ENCODE results near the gene MTMR12. TPM values are rescaled to one million over a fixed set of nuclear protein-coding genes. Genes with fewer than 3 reads are reported as not detected.

MTMR12 gene
- total and polyA plus RNA-seq, 2 of the 4 experiments (the other 2 are of a cell fraction), result 11.1 to 21.3 TPM

DNA sequence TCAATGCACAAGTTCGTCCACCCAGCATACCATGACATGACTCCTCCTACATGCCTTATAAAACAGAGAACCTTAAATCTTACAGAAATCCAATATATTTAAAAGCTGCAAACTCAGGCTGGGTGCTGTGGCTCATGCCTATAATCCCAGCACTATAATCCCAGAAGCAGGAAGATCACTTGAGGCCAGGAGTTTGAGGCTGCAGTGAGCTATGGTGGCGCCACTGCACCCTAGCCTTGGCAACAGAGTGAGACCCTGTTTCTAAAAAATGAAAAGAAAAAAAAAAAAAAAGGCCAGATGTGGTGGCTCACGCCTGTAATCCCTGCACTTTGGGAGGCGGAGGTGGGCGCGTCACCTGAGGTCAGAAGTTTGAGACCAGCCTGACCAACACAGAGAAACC, 68.7 kb downstream of the MTMR12 start:
- Histone ChIP-seq H2BK120ac (ENCODE audit: low read depth, low read length) (no peak overlapping the region), H3K4me1 (ENCODE audit: control insufficient read depth, insufficient read depth, low read length) (no peaks in the 10 kb centered on the region), H4K8ac (ENCODE audit: low read depth in 2 of 2, low read length in 2 of 2) (no peak overlapping the region), H4K5ac (ENCODE audit: low read depth, low read length) (no peak overlapping the region), H2BK5ac (ENCODE audit: low read depth, low read length, poor library complexity, severe bottlenecking) (no peak overlapping the region), H2BK20ac (ENCODE audit: low read depth, low read length) (no peak overlapping the region), H3K79me1 (ENCODE audit: low read depth in 1 of 2, low read length in 2 of 2) (no peaks in the 10 kb centered on the region), H3K27ac (ENCODE audit: insufficient read depth, low read length) (no peak overlapping the region), H2BK15ac (ENCODE audit: low read depth, low read length) (no peak overlapping the region), H3K27me3 (ENCODE audit: control insufficient read depth, insufficient read depth, low read length) (no peaks in the 10 kb centered on the region), H4K91ac (ENCODE audit: insufficient read depth, low read depth, low read length) (no peak overlapping the region), H2AK5ac (ENCODE audit: low read depth, low read length) (no peak overlapping the region), H3K23ac (ENCODE audit: low read depth, low read length) (no peak overlapping the region), H3K56ac (ENCODE audit: extremely low read depth, insufficient read depth, low read length) (no peak overlapping the region), H3K4me2 (ENCODE audit: low read depth, low read length) (no peak overlapping the region), H3K36me3 (ENCODE audit: control insufficient read depth, insufficient read depth, low read length) (peaks cover 33% of the 10 kb centered on the region), H3K9me1 (ENCODE audit: insufficient read depth, low read length) (no peaks in the 10 kb centered on the region; the same call in 1 of the 2 replicates), H3K4ac (ENCODE audit: low read depth, low read length) (no peak overlapping the region), H3K18ac (ENCODE audit: low read depth, low read length) (no peak overlapping the region), H3K9me3 (ENCODE audit: control insufficient read depth, insufficient read depth, low read length) (no peaks in the 10 kb centered on the region), H3K4me3 (ENCODE audit: insufficient read depth, low read depth, low read length) (no peak overlapping the region), H3K14ac (replicated peaks; ENCODE audit: low read depth, low read length) (no peak overlapping the region), H2AK9ac (replicated peaks; ENCODE audit: low read depth, low read length, poor library complexity) (no peak overlapping the region), H2AFZ (replicated peaks; ENCODE audit: low read length, poor library complexity) (no peak overlapping the region), H3K9ac (ENCODE audit: low read depth, low read length) (no peak overlapping the region), H4K20me1 (ENCODE audit: insufficient read depth, low read length) (no peaks in the 10 kb centered on the region)
- ChIA-PET POLR2A (ENCODE audit: unreplicated experiment) (no interaction called here), CTCF (interaction anchor here (1.7 kb wide), 1 partner anchor 12 kb away, joined by 5 read pairs; no protein-coding TSS in a partner anchor)
- in situ Hi-C loops (cut with MboI; ENCODE audit: low sequenced_read_pairs), result loop anchor here (10.0 kb wide), 1 partner anchor 371 kb away; no protein-coding TSS in a partner anchor
- no peak for DNase-seq
- WGBS, 2 experiments (ENCODE audit: extremely low coverage in 2 of 2, insufficient read length in 1 of 2), result 83% methylated on average over 1 of the region's 6 CpGs; no CpG with 5 or more reads in 1 of the 2 experiments
- intact Hi-C loops (cut with micrococcal nuclease), result no loop called here
- BruUV-seq (replicated peaks), result no TSS peak
- dilution Hi-C loops (cut with HindIII; ENCODE audit: low sequenced_read_pairs, unreplicated experiment), result no loop called here
- TF ChIP-seq CEBPB (IDR thresholded peaks at IDR 0.05; ENCODE audit: low read depth, low read length) (no peak), MXI1 (IDR thresholded peaks at IDR 0.05; ENCODE audit: borderline replicate concordance, low read depth, low read length) (no peak), POLR2A (IDR thresholded peaks at IDR 0.05; ENCODE audit: low read depth, low read length) (no peak), RAD21 (IDR thresholded peaks at IDR 0.05; ENCODE audit: low read length) (no peak), RCOR1 (IDR thresholded peaks at IDR 0.05; ENCODE audit: insufficient replicate concordance, low read length) (no peak), SMC3 (IDR thresholded peaks at IDR 0.05; ENCODE audit: low read depth, low read length) (no peak), CHD1 (IDR thresholded peaks at IDR 0.05; ENCODE audit: low read depth, low read length) (no peak)
- TF ChIP-seq, protein P1, sequence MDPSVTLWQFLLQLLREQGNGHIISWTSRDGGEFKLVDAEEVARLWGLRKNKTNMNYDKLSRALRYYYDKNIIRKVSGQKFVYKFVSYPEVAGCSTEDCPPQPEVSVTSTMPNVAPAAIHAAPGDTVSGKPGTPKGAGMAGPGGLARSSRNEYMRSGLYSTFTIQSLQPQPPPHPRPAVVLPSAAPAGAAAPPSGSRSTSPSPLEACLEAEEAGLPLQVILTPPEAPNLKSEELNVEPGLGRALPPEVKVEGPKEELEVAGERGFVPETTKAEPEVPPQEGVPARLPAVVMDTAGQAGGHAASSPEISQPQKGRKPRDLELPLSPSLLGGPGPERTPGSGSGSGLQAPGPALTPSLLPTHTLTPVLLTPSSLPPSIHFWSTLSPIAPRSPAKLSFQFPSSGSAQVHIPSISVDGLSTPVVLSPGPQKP (IDR thresholded peaks at IDR 0.05; ENCODE audit: borderline replicate concordance, low read depth, low read length), result no peak
- TF ChIP-seq, protein P2, sequence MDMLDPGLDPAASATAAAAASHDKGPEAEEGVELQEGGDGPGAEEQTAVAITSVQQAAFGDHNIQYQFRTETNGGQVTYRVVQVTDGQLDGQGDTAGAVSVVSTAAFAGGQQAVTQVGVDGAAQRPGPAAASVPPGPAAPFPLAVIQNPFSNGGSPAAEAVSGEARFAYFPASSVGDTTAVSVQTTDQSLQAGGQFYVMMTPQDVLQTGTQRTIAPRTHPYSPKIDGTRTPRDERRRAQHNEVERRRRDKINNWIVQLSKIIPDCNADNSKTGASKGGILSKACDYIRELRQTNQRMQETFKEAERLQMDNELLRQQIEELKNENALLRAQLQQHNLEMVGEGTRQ (IDR thresholded peaks at IDR 0.05; ENCODE audit: low read depth, low read length), result no peak
- ATAC-seq (ENCODE audit: low read depth), result no peak

Measured in IMR-90 (cell line).